GM19099 (cell line): ENCODE data around the gene CSF2RB.

Experiments
- POLR2A ChIP-seq: IDR thresholded peaks from 3 replicates; pipeline ENCODE4 v1.6.1; 2011; ENCODE audit warnings: low read depth; ENCODE audit not compliant: insufficient read length; ENCODE audit errors: extremely low read depth

CSF2RB gene

GRCh38 chr22:36879775-36880174 is 33.7 kb upstream of the CSF2RB start:
- TF ChIP-seq POLR2A, result no peak

- no peak for TF ChIP-seq POLR2A
These were observed 31.8 kb upstream of the CSF2RB start for GRCh38 chr22:36881504-36882245.

GRCh38 chr22:36884349-36885158 is 28.9 kb upstream of the CSF2RB start:
- TF ChIP-seq POLR2A, result no peak

- TF ChIP-seq POLR2A, result no peak
These were observed 28.0 kb upstream of the CSF2RB start for GRCh38 chr22:36885474-36885873.

- no peak for TF ChIP-seq POLR2A
These were observed 27.4 kb upstream of the CSF2RB start for GRCh38 chr22:36886016-36886415.

GRCh38 chr22:36887162-36887561 is 26.3 kb upstream of the CSF2RB start:
- no peak for TF ChIP-seq POLR2A

- TF ChIP-seq POLR2A, result no peak
These were observed 21.8 kb upstream of the CSF2RB start for GRCh38 chr22:36891646-36892045.

GRCh38 chr22:36892292-36892691 is 21.1 kb upstream of the CSF2RB start:
- no peak for TF ChIP-seq POLR2A

GRCh38 chr22:36893262-36893661 is 20.2 kb upstream of the CSF2RB start:
- TF ChIP-seq POLR2A, result no peak

- no peak for TF ChIP-seq POLR2A
These were observed 19.2 kb upstream of the CSF2RB start for GRCh38 chr22:36894266-36894665.

GRCh38 chr22:36897611-36898010 is 15.8 kb upstream of the CSF2RB start:
- no peak for TF ChIP-seq POLR2A

- no peak for TF ChIP-seq POLR2A
These were observed 14.7 kb upstream of the CSF2RB start for GRCh38 chr22:36898690-36899089.

GRCh38 chr22:36899498-36899897 is 13.9 kb upstream of the CSF2RB start:
- TF ChIP-seq POLR2A, result no peak

- no peak for TF ChIP-seq POLR2A
These were observed 13.2 kb upstream of the CSF2RB start for GRCh38 chr22:36900225-36900624.

- TF ChIP-seq POLR2A, result no peak
These were observed 12.5 kb upstream of the CSF2RB start for GRCh38 chr22:36900880-36901279.
